Fibroblast of lung (primary cell): ENCODE results near the gene CCDC197. TPM values are rescaled to one million over a fixed set of nuclear protein-coding genes. Genes with fewer than 3 reads are reported as not detected.

Experiments used
- DNase-seq, 2 donors: peaks; one replicate each; pipeline versions ENCODE4 v3.0.0 to v3.0.0-alpha.2; 2010; ENCODE audit warnings: low read depth in 2 of 2
- H2AFZ ChIP-seq: 2 replicates; pipeline ENCODE4 v1.5.1; 2012; ENCODE audit warnings: low read length, control low read depth, inconsistent platforms
- H3K27ac ChIP-seq: 2 replicates; pipeline ENCODE4 v1.5.1; 2011; ENCODE audit warnings: low read length, control low read depth; ENCODE audit not compliant: insufficient read depth
- H3K27me3 ChIP-seq: 2 replicates; pipeline ENCODE4 v1.5.1; 2011; ENCODE audit warnings: mild to moderate bottlenecking, low read length; ENCODE audit not compliant: control insufficient read depth, insufficient read depth
- H3K36me3 ChIP-seq: 2 replicates; pipeline ENCODE4 v1.5.1; 2011; ENCODE audit warnings: low read length; ENCODE audit not compliant: control insufficient read depth, insufficient read depth
- H3K4me1 ChIP-seq: 2 replicates; pipeline ENCODE4 v1.5.1; 2011; ENCODE audit warnings: low read length; ENCODE audit not compliant: control insufficient read depth, insufficient read depth; ENCODE audit errors: extremely low read depth
- H3K4me2 ChIP-seq: 2 replicates; pipeline ENCODE4 v1.5.1; 2011; ENCODE audit warnings: low read length, control low read depth; ENCODE audit not compliant: insufficient read depth; ENCODE audit errors: extremely low read depth
- H3K4me3 ChIP-seq, 4 experiments: fragments of 200-600 bp in 1 of 4; sonication (generic) in 1 of 4; replicated peaks in 1 of 4; 2 replicates each; pipeline ENCODE4 v1.5.1; 2011 to 2016; ENCODE audit warnings: low read length in 4 of 4, low read depth in 3 of 4, mild to moderate bottlenecking in 3 of 4, control low read depth in 2 of 4, inconsistent platforms in 1 of 4, mixed read lengths in 1 of 4; ENCODE audit not compliant: insufficient read depth in 1 of 4; ENCODE audit errors: control extremely low read depth in 1 of 4
- H3K79me2 ChIP-seq: 2 replicates; pipeline ENCODE4 v1.5.1; 2012; ENCODE audit warnings: mild to moderate bottlenecking, low read length, inconsistent platforms; ENCODE audit not compliant: control insufficient read depth, insufficient read depth
- H3K9ac ChIP-seq: 2 replicates; pipeline ENCODE4 v1.5.1; 2011; ENCODE audit warnings: mild to moderate bottlenecking, low read length, control low read depth; ENCODE audit not compliant: insufficient read depth
- H3K9me3 ChIP-seq: 2 replicates; pipeline ENCODE4 v1.5.1; 2012; ENCODE audit warnings: low read depth, low read length; ENCODE audit not compliant: control insufficient read depth, insufficient read depth
- H4K20me1 ChIP-seq: 2 replicates; pipeline ENCODE4 v1.5.1; 2011; ENCODE audit warnings: low read length; ENCODE audit not compliant: control insufficient read depth, insufficient read depth; ENCODE audit errors: extremely low read depth
- CTCF ChIP-seq, 2 donors: IDR thresholded peaks in 1 of 2; conservative IDR thresholded peaks in 1 of 2; 1 replicate in 1 of 2; 2 replicates in 1 of 2; pipeline ENCODE4 v1.5.1; 2011 to 2012; ENCODE audit warnings: low read length in 2 of 2, control low read depth in 1 of 2, inconsistent platforms in 1 of 2, low read depth in 1 of 2, mild to moderate bottlenecking in 1 of 2
- EZH2 ChIP-seq: IDR thresholded peaks from 2 replicates; pipeline ENCODE4 v1.5.1; 2012; ENCODE audit warnings: low read length, control low read depth, mild to moderate bottlenecking; ENCODE audit errors: missing control alignments
- polyA plus RNA-seq, 2 donors: library from polyadenylated mRNA; depleted of rRNA in 1 of 2; stranded (reverse) in 1 of 2; unstranded in 1 of 2; fragments of >200 nt; gene quantifications; 2 replicates each; pipeline ENCODE4 v1.2.1, GENCODE V29; 2011 to 2012; ENCODE audit warnings: missing spikeins in 1 of 2
- total RNA-seq: library from RNA; depleted of rRNA; stranded (reverse); fragments of >200 nt; gene quantifications from 2 replicates; pipeline ENCODE4 v1.2.1, GENCODE V29; 2014

CCDC197 gene
- total and polyA plus RNA-seq, 2 donors (not counting 1 experiment from before 2014, with no cell fraction given) = not detected

GRCh38 chr14:93997916-93998870 is 1.1 kb downstream of the CCDC197 start:
- H4K20me1 ChIP-seq = no peaks in the 10 kb centered on the region
- TF ChIP-seq CTCF (conservative IDR thresholded peaks at IDR 0.05 in 1 of 2, IDR thresholded peaks at IDR 0.05 in 1 of 2; ENCODE audit: low read depth in 1 of 2, low read length in 2 of 2) = no peak
- no peak for TF ChIP-seq EZH2
- no peak for DNase-seq

GRCh38 chr14:93998871-93999403 is 1.8 kb downstream of the CCDC197 start:
- no peak overlapping the region for H3K27ac ChIP-seq
- H3K36me3 ChIP-seq = no peaks in the 10 kb centered on the region
- no peak for DNase-seq
- no peak overlapping the region for H2AFZ ChIP-seq
- H3K4me2 ChIP-seq = no peak overlapping the region
- peaks cover 2% of the 10 kb centered on the region for H3K27me3 ChIP-seq
- TF ChIP-seq EZH2 (no peak), CTCF (conservative IDR thresholded peaks at IDR 0.05 in 1 of 2, IDR thresholded peaks at IDR 0.05 in 1 of 2; ENCODE audit: low read depth in 1 of 2, low read length in 2 of 2) (no peak)
- H3K9ac ChIP-seq = no peak overlapping the region
- no peaks in the 10 kb centered on the region for H4K20me1 ChIP-seq
- no peaks in the 10 kb centered on the region for H3K4me1 ChIP-seq
- H3K9me3 ChIP-seq = no peaks in the 10 kb centered on the region
- no peaks in the 10 kb centered on the region for H3K79me2 ChIP-seq
- no peak overlapping the region for H3K4me3 ChIP-seq

More at GRCh38 chr14:93997916-93998870, 1.1 kb downstream of the CCDC197 start:
- Histone ChIP-seq H3K27me3 (peaks cover 2% of the 10 kb centered on the region), H3K79me2 (no peaks in the 10 kb centered on the region), H3K9me3 (no peaks in the 10 kb centered on the region), H3K36me3 (no peaks in the 10 kb centered on the region), H2AFZ (no peak overlapping the region), H3K27ac (no peak overlapping the region), H3K4me2 (no peak overlapping the region), H3K9ac (no peak overlapping the region), H3K4me3 (no peak overlapping the region), H3K4me1 (no peaks in the 10 kb centered on the region)

GRCh38 chr14:93999573-93999972 is 2.5 kb downstream of the CCDC197 start:
- Histone ChIP-seq H3K36me3 (no peaks in the 10 kb centered on the region), H3K9ac (no peak overlapping the region), H3K9me3 (no peaks in the 10 kb centered on the region), H4K20me1 (no peaks in the 10 kb centered on the region), H3K79me2 (no peaks in the 10 kb centered on the region), H3K4me1 (no peaks in the 10 kb centered on the region), H3K4me2 (no peak overlapping the region), H3K27ac (no peak overlapping the region), H3K4me3 (no peak overlapping the region), H3K27me3 (peaks cover 4% of the 10 kb centered on the region), H2AFZ (no peak overlapping the region)
- no peak for DNase-seq
- no peak for TF ChIP-seq CTCF (conservative IDR thresholded peaks at IDR 0.05 in 1 of 2, IDR thresholded peaks at IDR 0.05 in 1 of 2; ENCODE audit: low read depth in 1 of 2, low read length in 2 of 2)
- no peak for TF ChIP-seq EZH2
